Ectodermal cell (in vitro differentiated cells): ENCODE data around the gene SEMA3C.

ENCODE experiments used
- H3K27ac ChIP-seq: 2 replicates; pipeline ENCODE4 v1.7.0; 2013; ENCODE audit warnings: mild to moderate bottlenecking, low read depth, low read length; ENCODE audit not compliant: insufficient read depth, poor library complexity, severe bottlenecking
- H3K27me3 ChIP-seq: 2 replicates; pipeline ENCODE4 v1.7.0; 2013; ENCODE audit warnings: mild to moderate bottlenecking, low read length; ENCODE audit not compliant: insufficient read depth, control insufficient read depth, poor library complexity, severe bottlenecking
- H3K36me3 ChIP-seq: one replicate; pipeline ENCODE4 v1.7.0; 2013; ENCODE audit warnings: low read length; ENCODE audit not compliant: control insufficient read depth, insufficient read depth
- H3K4me1 ChIP-seq: one replicate; pipeline ENCODE4 v1.7.0; 2013; ENCODE audit warnings: low read length; ENCODE audit not compliant: control insufficient read depth, insufficient read depth
- H3K4me3 ChIP-seq: 2 replicates; pipeline ENCODE4 v1.7.0; 2013; ENCODE audit warnings: low read depth, low read length, control low read depth; ENCODE audit not compliant: insufficient read depth
- H3K9me3 ChIP-seq: 2 replicates; pipeline ENCODE4 v1.7.0; 2013; ENCODE audit warnings: mild to moderate bottlenecking, low read length, moderate library complexity; ENCODE audit not compliant: control insufficient read depth
- WGBS, 2 experiments: methylation state at CpG; one replicate each; pipeline ENCODE4 v1.1.7; 2013; ENCODE audit warnings: missing lambda C conversion rate in 2 of 2; 5-methylcytosine and 5-hydroxymethylcytosine counted together

The SEMA3C gene

GRCh38 chr7:80763289-80763688, 155.6 kb downstream of the SEMA3C start:
- WGBS, 2 experiments = 53 to 70% methylated on average over 1 of the region's 1 CpG
- Histone ChIP-seq H3K27me3 (no peaks in the 10 kb centered on the region), H3K4me3 (no peak overlapping the region)

GRCh38 chr7:80760292-80760691, 158.6 kb downstream of the SEMA3C start:
- H3K4me3 ChIP-seq = no peak overlapping the region
- peaks cover 31% of the 10 kb centered on the region for H3K4me1 ChIP-seq
- H3K27me3 ChIP-seq = no peaks in the 10 kb centered on the region
- H3K27ac ChIP-seq = no peak overlapping the region
- no peaks in the 10 kb centered on the region for H3K36me3 ChIP-seq
- WGBS, 2 experiments = 33 to 44% methylated on average over 2 to 4 of the region's 4 CpGs
- H3K9me3 ChIP-seq = no peaks in the 10 kb centered on the region

More at GRCh38 chr7:80763289-80763688, 155.6 kb downstream of the SEMA3C start:
- Histone ChIP-seq H3K4me1 (peaks cover 31% of the 10 kb centered on the region), H3K36me3 (no peaks in the 10 kb centered on the region), H3K27ac (no peak overlapping the region), H3K9me3 (no peaks in the 10 kb centered on the region)

- no peak overlapping the region for H3K27ac ChIP-seq
- WGBS, 2 experiments = 93 to 100% methylated on average over 4 to 5 of the region's 6 CpGs
- H3K4me3 ChIP-seq = no peak overlapping the region
- no peaks in the 10 kb centered on the region for H3K9me3 ChIP-seq
- H3K36me3 ChIP-seq = no peaks in the 10 kb centered on the region
- peaks cover 10% of the 10 kb centered on the region for H3K4me1 ChIP-seq
- no peaks in the 10 kb centered on the region for H3K27me3 ChIP-seq
Measured at GRCh38 chr7:80752954-80753690, 165.7 kb downstream of the SEMA3C start.

- H3K27me3 ChIP-seq = no peaks in the 10 kb centered on the region
- H3K4me3 ChIP-seq = no peak overlapping the region
- 90 to 93% methylated on average over 1 to 2 of the region's 2 CpGs for WGBS, 2 experiments
- H3K36me3 ChIP-seq = no peaks in the 10 kb centered on the region
- H3K9me3 ChIP-seq = no peaks in the 10 kb centered on the region
- H3K27ac ChIP-seq = peak overlapping the region; percentile 71
- H3K4me1 ChIP-seq = peaks cover 10% of the 10 kb centered on the region
Measured at GRCh38 chr7:80749270-80749669, 169.6 kb downstream of the SEMA3C start.

- Histone ChIP-seq H3K27ac (peak overlapping the region; percentile 71), H3K4me1 (peaks cover 10% of the 10 kb centered on the region), H3K4me3 (no peak overlapping the region), H3K9me3 (no peaks in the 10 kb centered on the region), H3K27me3 (no peaks in the 10 kb centered on the region), H3K36me3 (no peaks in the 10 kb centered on the region)
- 48 to 52% methylated on average over 7 to 8 of the region's 8 CpGs for WGBS, 2 experiments
Measured at GRCh38 chr7:80748363-80749042, 170.3 kb downstream of the SEMA3C start.

GRCh38 chr7:80740778-80741545, 177.9 kb downstream of the SEMA3C start:
- H3K27me3 ChIP-seq = no peaks in the 10 kb centered on the region
- H3K4me1 ChIP-seq = no peaks in the 10 kb centered on the region
- H3K27ac ChIP-seq = no peak overlapping the region
- H3K4me3 ChIP-seq = no peak overlapping the region
- H3K9me3 ChIP-seq = no peaks in the 10 kb centered on the region
- H3K36me3 ChIP-seq = no peaks in the 10 kb centered on the region
- 57 to 79% methylated on average over 1 of the region's 1 CpG for WGBS, 2 experiments

- Histone ChIP-seq H3K36me3 (no peaks in the 10 kb centered on the region), H3K27ac (no peak overlapping the region), H3K4me3 (no peak overlapping the region), H3K4me1 (no peaks in the 10 kb centered on the region), H3K27me3 (no peaks in the 10 kb centered on the region), H3K9me3 (no peaks in the 10 kb centered on the region)
- WGBS, 2 experiments = 94 to 95% methylated on average over 2 to 3 of the region's 4 CpGs
Measured at GRCh38 chr7:80736371-80737125, 182.3 kb downstream of the SEMA3C start.

GRCh38 chr7:80735330-80735729, 183.5 kb downstream of the SEMA3C start:
- WGBS, 2 experiments = 95 to 97% methylated on average over 12 of the region's 12 CpGs
- Histone ChIP-seq H3K27me3 (no peaks in the 10 kb centered on the region), H3K9me3 (no peaks in the 10 kb centered on the region), H3K36me3 (no peaks in the 10 kb centered on the region), H3K4me3 (no peak overlapping the region), H3K27ac (no peak overlapping the region), H3K4me1 (no peaks in the 10 kb centered on the region)

- WGBS, 2 experiments = 93 to 96% methylated on average over 3 of the region's 4 CpGs
- Histone ChIP-seq H3K4me3 (no peak overlapping the region), H3K9me3 (no peaks in the 10 kb centered on the region), H3K4me1 (no peaks in the 10 kb centered on the region), H3K27ac (no peak overlapping the region), H3K27me3 (no peaks in the 10 kb centered on the region), H3K36me3 (no peaks in the 10 kb centered on the region)
Measured at GRCh38 chr7:80734011-80734410, 184.8 kb downstream of the SEMA3C start.
